SKM-1 treated with dmso at 0.1 percent for 144 hours (cell line): ENCODE results near the gene CLIP2.
"Not testable (repeated sequence)": the region's sequence is repeated elsewhere in the genome, so short reads cannot be mapped to it uniquely, and the experiment has no call there.

Source experiments
- DNase-seq: peaks from one replicate; lab custom pipeline; 2025; ENCODE audit not compliant: unreplicated experiment; lab: John Stamatoyannopoulos, UW

Gene CLIP2

DNA sequence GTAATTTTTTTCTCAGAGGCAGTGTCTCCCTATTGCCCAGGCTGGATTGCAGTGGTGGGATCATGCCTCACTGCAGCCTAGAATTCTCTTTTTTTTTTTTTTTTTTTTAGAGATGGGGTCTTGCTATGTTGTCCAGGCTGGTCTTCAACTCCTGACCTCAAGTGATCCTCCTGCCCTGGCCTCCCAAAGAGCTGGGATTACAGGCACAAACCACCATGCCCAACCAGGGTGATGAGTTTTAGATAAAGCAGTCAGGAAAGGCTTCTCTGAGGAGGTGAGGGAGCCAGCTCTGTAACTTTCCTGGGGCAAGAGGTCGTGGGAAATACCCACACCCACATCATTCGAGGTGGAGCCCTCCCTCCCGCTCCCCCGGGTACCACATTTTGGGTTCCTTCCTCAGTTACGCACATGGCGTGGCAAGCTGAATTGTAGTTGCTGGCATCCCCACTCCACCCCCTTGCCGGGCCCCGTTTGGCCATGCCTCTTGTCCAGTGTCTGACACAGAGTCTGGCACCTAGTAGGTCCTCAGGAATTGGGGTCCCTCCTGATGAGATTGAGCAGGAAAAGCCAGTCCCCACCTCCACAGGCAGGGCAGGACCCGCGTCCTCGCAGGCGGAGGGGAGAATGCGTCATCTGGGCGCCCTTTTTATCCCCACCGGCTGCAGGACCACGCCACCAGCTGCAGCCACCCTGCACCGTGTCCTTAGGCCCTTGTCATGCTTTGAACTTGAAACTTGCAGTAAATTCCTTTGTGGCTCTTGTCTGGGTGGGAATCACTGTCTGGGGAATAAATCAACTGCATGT is 43.4 kb downstream of the CLIP2 start:
- DNase-seq: no peak

DNA sequence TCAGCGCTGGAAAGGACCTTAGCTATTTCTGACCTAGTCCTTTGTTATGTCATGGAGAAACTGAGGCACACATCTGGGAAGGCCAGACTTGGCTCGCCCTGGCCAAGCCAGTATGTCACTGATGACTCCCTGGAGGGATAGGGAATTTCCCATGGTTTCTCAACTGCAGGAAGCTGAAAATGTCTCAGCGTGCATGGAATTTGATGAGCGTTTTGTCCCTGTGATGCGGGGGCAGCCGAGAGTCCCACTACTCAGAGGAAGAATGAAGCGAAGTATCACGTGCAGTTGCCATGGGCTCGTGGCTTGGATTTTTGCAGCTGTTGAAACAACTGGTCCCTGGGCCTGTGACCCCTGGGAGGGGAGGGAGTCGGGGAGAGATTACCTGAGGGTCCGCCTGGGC is 44.8 kb downstream of the CLIP2 start:
- DNase-seq: no peak

DNA sequence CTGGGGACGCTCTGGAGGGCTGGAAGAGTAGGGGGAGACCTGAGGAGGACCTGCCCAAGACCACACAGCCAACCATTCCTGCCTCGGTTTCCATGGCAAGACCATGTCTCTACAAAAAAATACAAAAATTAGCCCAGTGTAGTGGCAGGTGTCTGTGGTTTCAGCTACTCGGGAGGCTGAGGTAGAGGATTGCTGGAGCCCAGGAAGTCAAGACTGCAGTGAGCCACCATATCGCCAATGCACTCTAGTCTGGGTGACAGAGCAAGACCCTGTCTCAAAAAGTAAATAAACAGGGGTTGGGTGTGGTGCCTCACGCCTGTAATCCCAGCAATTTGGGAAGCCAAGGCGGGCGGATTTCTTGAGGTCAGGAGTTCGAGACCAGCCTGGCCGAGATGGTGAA is 48.7 kb downstream of the CLIP2 start:
- DNase-seq: no peak

DNA sequence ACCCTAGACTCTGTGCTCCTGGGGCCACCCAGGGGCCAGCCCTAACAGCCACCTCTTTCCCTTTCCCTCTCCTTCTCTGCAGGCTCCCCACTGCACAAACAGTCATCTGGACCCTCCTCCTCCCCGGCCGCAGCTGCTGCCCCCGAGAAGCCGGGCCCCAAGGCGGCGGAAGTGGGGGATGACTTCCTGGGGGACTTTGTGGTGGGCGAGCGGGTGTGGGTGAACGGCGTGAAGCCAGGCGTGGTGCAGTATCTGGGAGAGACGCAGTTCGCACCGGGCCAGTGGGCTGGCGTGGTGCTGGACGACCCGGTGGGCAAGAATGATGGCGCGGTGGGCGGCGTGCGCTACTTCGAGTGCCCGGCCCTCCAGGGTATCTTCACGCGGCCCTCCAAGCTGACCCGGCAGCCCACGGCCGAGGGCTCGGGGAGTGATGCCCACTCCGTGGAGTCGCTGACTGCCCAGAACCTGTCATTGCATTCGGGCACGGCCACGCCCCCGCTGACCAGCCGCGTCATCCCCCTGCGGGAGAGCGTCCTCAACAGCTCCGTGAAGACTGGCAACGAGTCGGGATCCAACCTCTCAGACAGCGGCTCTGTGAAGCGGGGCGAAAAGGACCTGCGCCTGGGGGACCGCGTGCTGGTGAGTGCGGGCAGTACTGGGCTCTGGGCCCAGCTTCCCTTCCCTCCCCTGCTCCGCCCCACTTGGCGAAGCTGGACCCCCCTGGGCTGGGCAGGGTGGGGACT is 49.3 kb downstream of the CLIP2 start:
- DNase-seq: no peak

DNA sequence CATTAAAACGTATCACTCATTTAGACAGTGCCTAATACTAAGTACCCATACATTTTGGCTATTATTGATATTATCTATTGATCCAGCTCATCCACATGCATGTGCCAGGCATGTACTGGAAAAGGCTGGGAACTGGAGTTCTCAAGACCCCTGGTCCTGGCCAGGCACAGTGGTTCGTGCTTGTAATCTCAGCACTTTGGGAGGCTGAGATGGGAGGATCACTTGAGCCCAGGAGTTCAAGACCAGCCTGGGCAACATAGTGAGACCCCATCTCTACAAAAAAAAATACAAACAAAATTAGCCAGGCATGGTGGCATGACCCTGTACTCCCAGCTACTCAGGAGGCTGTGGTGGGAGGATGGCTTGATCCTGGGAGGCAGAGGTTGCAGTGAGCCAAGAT is 50.4 kb downstream of the CLIP2 start:
- not testable (repeated sequence) for DNase-seq

DNA sequence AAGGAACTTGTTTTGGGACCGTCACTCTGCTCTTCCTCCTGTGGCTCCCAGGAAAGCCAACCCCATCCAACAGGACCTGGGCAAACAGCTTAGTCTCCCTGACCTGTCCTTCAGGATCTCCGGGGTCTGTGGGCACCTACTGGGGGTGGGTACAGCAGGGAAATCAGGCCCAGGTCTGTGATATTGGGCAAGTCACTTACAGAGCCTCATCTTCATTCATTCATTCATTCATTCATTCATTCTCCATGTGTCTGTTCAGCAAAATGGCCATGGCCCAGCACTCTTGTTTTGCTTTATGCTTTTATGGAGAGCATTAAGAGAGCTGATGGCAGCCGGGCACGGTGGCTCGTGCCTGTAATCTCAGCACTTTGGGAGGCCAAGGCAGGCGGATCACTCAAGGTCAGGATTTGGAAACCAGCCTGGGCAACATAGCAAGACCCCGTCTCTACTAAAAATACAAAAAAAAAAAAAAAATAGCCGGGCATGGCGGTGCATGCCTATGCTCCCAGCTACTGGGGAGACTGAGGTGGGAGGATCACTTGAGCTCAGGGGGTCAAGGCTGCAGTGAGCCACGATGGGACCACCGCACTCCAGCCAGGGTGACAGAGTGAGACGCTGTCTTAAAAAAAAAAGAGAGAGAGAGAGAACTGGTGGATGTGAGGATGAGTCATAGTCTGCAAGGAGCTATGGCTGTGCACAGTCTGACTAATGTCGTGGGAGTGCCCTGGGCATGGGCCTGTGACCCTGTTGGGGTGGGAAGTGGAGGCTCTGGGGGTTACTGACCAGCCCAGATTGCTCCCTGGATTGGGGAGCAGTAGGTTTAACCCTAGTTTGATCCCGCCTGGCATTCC is 54.3 kb downstream of the CLIP2 start:
- DNase-seq: no peak

DNA sequence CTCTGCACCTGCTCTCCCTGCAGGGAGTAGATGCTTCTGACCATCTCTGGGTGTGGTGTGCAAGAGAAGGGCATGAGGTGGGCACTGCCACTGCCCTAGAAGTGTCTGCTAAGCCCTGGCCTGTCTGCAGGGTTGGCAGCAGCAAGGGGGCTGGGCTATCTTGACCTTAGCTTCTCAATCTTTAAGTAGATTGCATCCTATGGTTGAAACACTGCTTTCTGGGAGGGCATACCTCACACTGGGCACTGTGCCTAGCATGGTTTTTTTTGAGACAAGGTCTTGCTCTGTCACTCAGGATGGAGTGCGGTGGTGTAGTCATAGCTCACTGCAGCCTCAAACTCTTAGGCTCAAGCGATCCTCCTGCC is 54.9 kb downstream of the CLIP2 start:
- DNase-seq: no peak

DNA sequence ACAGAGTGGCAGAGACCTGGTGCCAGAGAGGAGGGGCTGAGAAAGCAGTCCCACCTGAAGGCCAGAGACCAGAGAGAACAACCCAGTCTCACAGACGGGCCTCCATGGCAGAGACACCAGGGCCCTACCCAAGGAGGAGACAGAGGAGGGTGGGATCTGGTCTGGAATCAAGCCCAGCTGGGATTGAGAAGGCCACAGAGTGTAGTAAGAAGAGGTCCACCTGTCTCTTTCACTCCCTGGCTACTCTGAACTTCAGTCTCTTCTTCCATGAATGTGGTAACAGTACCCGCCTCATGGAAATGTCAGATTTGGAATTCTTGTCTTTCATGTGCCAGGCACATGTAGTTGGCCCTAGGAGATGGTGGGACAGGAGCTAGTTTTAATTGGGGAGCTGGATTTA is 55.6 kb downstream of the CLIP2 start:
- no peak for DNase-seq

DNA sequence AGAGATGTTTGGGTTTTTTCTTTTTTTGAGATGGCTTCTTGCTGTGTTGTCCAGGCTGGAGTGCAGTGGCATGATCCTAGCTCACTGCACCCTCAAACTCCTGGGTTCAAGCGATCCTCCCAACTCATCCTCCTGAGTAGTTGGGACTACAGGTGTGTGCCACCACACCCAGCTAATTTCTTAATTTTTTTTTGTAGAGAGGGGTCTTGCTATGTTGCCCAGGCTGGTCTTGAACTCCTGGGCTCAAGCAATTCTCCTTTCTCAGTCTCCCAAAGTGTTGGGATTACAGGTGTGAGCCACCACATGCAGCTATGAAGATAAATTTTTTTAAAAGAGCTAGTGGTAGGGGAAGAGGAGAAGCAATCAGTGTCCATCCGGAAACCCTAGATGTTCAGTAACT is 56.8 kb downstream of the CLIP2 start:
- DNase-seq: no peak

DNA sequence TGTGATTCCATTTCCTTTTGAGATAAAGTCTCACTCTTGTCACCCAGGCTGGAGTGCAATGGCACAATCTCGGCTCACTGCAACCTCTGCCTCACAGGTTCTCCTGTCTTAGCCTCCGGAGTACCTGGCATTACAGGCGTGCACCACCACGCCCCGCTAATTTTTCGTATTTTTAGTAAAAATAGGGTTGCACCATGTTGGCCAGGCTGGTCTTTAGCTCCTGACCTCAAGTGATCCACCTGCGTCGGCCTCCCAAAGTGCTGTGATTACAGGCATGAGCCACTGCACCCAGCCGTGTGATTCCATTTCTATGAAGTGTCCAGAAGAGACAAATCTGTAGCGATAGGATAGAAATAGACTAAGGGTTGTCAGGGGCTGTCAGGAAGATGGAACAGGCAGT is 60.4 kb downstream of the CLIP2 start:
- no peak for DNase-seq

DNA sequence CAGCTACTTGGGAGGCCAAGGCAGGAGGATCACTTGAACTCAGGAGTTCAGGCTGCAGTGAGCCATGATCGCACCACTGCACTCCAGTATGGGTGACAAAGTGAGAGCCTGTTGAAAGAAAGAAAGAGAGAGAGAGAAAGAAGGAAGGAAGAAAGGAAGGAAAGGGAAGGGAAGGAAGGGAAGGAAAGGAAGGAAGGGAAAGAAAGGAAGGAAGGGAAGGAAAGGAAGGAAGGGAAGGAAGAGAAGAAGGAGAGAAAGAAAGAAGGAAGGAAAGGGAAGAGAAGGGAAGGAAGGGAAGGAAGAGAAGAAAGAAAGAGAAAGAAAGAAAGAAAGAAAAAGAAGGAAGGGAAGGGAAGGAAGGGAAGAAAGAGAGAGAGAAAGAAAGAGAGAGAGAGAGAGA is 61.5 kb downstream of the CLIP2 start:
- DNase-seq: no peak

DNA sequence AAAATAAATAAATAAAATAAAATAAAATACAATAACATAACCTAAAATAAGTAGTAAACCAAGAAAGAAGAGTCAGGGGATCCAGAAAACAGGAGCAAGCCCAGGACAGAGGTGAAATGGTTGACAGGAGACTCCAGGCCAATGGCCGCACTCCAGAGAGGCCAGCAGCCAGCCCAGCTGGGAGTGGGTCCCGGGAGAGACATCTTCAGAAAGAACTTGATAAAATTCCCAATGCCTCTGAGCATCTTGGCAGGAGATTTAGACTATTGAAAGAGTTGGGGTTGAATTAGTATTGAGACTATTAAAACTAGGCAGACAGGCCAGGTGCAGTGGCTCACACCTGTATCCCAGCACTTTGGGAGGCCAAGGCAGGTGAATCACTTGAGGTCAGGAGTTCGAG is 62.6 kb downstream of the CLIP2 start:
- no peak for DNase-seq

DNA sequence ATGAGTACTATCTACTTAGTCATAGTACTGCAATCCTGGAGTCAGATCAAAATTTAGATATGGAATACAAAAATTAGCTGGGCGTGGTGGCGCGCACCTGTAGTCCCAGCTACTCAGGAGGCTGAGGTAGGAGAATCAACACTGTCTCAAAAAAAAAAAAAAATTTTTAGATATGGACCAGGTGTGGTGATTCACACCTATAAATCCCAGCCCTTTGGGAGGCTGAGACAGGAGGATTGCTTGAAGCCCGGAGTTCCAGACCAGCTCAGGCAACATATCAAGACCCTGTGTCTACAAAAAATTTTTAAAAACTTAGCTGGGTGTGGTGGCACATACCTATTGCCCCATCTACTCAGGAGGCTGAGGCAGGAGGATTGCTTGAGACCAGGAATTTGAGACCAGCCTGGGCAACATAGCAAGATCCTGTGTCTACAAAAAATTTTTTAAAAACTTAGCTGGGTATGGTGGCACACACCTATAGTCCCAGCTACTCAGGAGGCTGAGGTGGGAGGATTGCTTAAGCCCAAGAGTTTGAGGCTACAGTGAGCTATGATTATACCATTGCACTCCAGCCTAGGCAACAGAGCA is 63.4 kb downstream of the CLIP2 start:
- not testable (repeated sequence) for DNase-seq

DNA sequence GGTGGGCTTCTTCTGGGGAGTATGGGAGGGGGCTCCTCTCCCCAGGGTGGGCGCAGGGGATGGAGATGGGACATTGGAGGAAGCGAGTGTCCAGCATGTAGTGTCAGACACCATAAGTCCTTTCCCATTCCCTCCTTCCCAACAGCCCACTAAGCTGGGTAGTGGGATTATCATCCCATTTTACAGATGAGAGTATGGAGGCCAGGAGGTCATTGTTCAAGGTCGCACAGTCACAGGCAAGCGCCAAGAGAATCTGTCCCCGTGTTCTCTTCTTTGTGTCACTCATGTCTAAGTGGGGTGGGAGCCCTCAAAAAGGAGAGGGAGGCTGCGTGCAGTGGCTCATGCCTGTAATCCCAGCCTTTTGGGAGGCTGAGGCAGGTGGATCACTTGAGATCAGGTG is 64.8 kb downstream of the CLIP2 start:
- no peak for DNase-seq

DNA sequence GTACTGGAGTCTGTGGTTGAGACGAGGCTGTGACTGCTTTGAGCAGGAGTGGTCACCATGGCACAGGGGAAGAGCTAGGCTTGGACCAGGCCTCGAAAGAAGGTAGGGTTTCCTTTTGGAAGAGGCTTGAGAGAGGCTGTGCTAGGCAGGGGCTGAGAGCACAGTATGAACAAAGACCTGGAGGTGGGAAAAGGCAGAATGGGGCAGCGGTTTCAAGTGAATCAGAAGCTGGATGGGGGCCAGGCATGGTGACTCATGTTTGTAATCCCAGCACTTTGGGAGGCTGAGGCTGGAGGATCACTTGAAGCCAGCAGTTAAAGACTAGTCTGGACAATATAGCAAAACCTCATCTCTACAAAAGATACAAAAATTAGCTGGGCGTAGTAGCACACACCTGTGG is 65.9 kb downstream of the CLIP2 start:
- no peak for DNase-seq

DNA sequence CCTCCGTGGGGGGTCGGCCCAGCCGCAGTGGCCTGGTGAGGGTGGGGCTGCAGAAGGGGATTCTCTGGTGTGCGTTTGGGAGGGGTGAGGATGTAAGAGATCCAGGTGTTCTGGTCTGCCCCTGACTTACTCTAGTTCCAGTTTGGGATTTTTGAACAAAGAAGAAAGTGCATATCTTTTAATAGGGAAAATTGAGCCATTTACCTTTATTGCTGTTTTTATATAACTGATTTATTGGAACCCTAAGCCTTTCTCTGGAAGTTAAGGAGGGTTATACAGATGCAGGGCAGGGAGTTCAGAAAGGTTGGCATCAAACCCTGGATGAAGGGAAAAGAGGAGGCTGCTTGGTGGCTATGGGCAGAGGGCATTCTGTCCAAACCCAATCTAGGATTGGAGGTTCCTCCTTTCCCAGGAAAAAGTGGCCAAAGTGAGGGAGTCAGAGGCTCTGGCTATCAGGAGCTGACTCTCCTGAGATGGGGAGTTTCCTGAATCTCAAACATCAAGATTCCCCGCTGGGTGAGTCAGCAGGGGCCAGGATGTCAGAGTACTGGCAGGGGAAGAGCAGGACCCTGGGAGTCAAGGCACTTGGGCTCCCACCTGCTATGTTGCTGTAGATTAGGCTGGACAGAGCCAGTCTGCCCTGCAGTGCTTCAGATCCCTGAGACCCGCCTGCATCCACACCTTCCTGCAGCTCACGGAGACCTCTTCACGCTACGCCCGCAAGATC is 67.5 kb downstream of the CLIP2 start:
- DNase-seq: no peak

DNA sequence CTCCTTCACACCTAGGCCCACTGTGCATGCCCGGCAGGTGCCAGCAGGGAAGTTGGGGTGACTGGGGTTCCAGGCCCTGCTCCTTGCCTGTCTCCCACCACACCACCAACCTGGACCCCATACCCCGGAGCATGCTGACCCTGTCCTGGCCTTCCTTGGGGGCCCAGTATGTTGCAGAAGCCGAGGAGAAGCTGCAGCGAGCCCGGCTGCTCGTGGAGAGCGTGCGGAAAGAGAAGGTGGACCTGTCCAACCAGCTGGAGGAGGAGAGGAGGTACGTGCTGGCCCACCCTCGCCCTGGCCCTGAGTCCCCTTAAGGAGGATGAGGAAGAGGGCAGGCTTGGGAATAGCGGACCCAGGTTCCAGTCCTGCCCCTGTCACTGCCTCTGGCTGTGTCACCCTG is 70.8 kb downstream of the CLIP2 start:
- no peak for DNase-seq

DNA sequence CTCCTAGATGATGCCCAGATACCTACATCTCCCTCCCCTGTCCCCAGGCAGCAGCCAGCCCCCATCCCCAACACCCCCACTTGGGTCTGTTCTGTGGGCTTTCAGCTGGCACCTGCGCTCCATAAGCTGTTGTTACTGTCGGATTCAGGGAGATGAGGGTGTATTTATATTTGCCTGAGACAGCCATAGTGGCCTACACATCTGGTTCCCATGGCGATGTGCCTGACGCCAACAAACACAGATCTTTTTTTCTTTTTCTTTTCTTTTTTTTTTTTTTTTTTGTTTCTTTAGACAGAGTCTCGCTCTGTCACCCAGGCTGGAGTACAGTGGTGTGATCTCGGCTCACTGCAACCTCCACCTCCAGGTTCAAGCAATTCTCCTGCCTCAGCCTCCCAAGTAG is 73.1 kb downstream of the CLIP2 start:
- no peak for DNase-seq

DNA sequence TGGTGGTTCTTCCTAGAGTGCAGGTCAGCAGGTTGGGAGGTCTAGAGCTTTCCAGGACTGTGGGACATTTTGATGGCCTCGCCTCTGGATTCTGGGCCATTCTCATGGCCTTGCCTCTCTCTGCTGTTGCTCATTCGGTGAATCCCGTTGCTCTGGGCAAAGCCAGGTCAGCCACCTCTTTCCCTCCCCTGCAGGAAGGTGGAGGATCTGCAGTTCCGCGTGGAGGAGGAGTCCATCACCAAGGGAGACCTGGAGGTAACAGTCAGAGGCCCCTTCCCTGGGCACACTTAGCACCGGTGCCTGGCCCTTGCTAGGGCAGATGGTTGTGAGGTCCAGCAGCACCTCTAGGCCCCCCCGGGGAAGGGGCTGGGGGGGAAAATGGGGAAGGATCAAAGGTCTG is 74.9 kb downstream of the CLIP2 start:
- no peak for DNase-seq

DNA sequence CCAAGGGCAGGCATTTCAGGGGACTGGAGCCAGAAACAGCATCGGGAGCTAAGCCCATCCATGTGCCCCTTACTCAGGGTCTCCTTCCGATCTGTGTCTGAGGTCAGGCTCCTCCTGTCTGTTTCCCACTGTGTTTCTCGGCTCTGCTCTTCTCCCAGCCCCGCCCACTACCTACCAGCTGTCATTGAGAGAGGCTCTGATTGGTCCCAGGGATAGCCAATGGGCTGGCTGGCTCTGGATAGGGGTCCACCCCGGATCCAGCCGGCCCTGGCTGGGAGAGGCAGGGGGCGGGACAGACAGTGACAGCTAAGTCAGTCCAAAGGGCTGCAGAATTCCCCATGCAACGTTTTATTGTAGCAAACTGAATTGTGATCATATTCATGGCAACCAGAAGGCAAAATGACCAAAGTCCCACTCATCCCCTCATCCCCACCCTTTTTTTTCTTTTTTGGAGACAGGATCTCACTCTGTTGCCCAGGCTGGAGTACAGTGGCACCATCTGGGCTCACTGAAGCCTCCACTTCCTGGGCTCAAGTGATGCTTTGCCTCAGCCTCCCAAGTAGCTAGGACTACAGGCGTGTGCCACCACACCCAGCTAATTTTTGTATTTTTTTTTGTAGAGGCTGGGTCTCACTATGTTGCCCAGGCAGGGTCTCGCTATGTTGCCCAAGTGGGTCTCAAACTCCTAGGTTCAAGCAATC is 76.3 kb downstream of the CLIP2 start:
- DNase-seq: no peak
